HepG2 (cell line): ENCODE measurements around the gene PRMT5. TPM values are rescaled to one million over a fixed set of nuclear protein-coding genes. Genes with fewer than 3 reads are reported as not detected.
A peak's percentile ranks its signal among the peaks of the same experiment; 100 is the strongest.

Experiments used
- AGO2 ChIP-seq: fragments of 200-400 bp; formaldehyde crosslinking; optimal IDR thresholded peaks from 2 replicates; pipeline ENCODE3; 2017; ENCODE audit warnings: mild to moderate bottlenecking, low read depth, low read length, moderate library complexity
- CEBPB ChIP-seq: IDR thresholded peaks from 2 replicates; pipeline ENCODE4 v1.6.1; 2011; ENCODE audit warnings: low read depth, low read length, improper control_type of control experiment, borderline replicate concordance
- CENPX ChIP-seq: sonication (generic); formaldehyde crosslinking; IDR thresholded peaks from 2 replicates; pipeline ENCODE4 v1.9.0; 2021; ENCODE audit warnings: mild to moderate bottlenecking, missing genetic modification reagents, moderate library complexity
- CHCHD3 ChIP-seq: sonication (generic); formaldehyde crosslinking; IDR thresholded peaks from 2 replicates; pipeline ENCODE4 v1.8.0; 2022; ENCODE audit warnings: mild to moderate bottlenecking, missing genetic modification reagents, moderate library complexity
- ELF3 ChIP-seq: IDR thresholded peaks from 2 replicates; pipeline ENCODE4 v1.6.1; 2016; ENCODE audit warnings: missing genetic modification reagents, missing compliant biosample characterization
- FOXO1 ChIP-seq: sonication (generic); formaldehyde crosslinking; IDR thresholded peaks from 2 replicates; pipeline ENCODE4 v1.4.0; 2020; ENCODE audit warnings: missing genetic modification reagents
- HCFC1 ChIP-seq: fragments of 150-350 bp; IDR thresholded peaks from 2 replicates; pipeline ENCODE4 v1.6.1; 2014; ENCODE audit warnings: low read depth, low read length
- JUND ChIP-seq: sonication (generic); formaldehyde crosslinking; IDR thresholded peaks from 2 replicates; pipeline ENCODE4 v1.8.0; 2022; ENCODE audit warnings: mild to moderate bottlenecking, missing genetic modification reagents
- KLF11 ChIP-seq: IDR thresholded peaks from 2 replicates; pipeline ENCODE4 v1.6.1; 2016; ENCODE audit warnings: missing compliant biosample characterization
- ONECUT2 ChIP-seq: sonication (generic); formaldehyde crosslinking; IDR thresholded peaks from 2 replicates; pipeline ENCODE4 v1.4.0; 2020; ENCODE audit warnings: missing genetic modification reagents
- RCOR2 ChIP-seq: IDR thresholded peaks from 2 replicates; pipeline ENCODE4 v1.6.1; 2016; ENCODE audit warnings: missing biosample characterization, missing genetic modification reagents
- RNF2 ChIP-seq: fragments of 450-650 bp; conservative IDR thresholded peaks from 2 replicates; pipeline ENCODE4 v1.6.1; 2016; ENCODE audit warnings: low read depth
- RXRA ChIP-seq: sonication (generic); formaldehyde crosslinking; IDR thresholded peaks from 2 replicates; pipeline ENCODE4 v1.5.1; 2020; ENCODE audit warnings: missing genetic modification reagents
- SETDB1 ChIP-seq: sonication (generic); formaldehyde crosslinking; IDR thresholded peaks from 2 replicates; pipeline ENCODE4 v1.5.1; 2020; ENCODE audit warnings: missing genetic modification reagents, mild to moderate bottlenecking, borderline replicate concordance
- SIN3A ChIP-seq: IDR thresholded peaks from 2 replicates; pipeline ENCODE4 v1.6.1; 2011; ENCODE audit warnings: low read depth, mild to moderate bottlenecking, control low read depth, low read length, borderline replicate concordance
- ZBTB7B ChIP-seq: sonication (generic); formaldehyde crosslinking; IDR thresholded peaks from 2 replicates; pipeline ENCODE4 v1.4.0; 2020; ENCODE audit warnings: missing genetic modification reagents
- ZFP1 ChIP-seq: IDR thresholded peaks from 2 replicates; pipeline ENCODE4 v1.6.1; 2016
- ZNF282 ChIP-seq: fragments of 450-650 bp; IDR thresholded peaks from 2 replicates; pipeline ENCODE4 v1.6.1; 2018; ENCODE audit not compliant: partially characterized antibody
- ZNF598 ChIP-seq: sonication (generic); formaldehyde crosslinking; IDR thresholded peaks from 2 replicates; pipeline ENCODE4 v1.5.1; 2020; ENCODE audit warnings: mild to moderate bottlenecking, missing genetic modification reagents, borderline replicate concordance
- ZNF616 ChIP-seq: sonication (generic); formaldehyde crosslinking; IDR thresholded peaks from 2 replicates; pipeline ENCODE4 v1.5.0; 2020; ENCODE audit warnings: low read depth, mild to moderate bottlenecking, missing genetic modification reagents
- ZNF724P ChIP-seq: sonication (generic); formaldehyde crosslinking; IDR thresholded peaks from 2 replicates; pipeline ENCODE4 v1.8.0; 2022; ENCODE audit warnings: missing genetic modification reagents, borderline replicate concordance
- ZNF749 ChIP-seq: sonication (generic); formaldehyde crosslinking; IDR thresholded peaks from 2 replicates; pipeline ENCODE4 v1.8.0; 2022; ENCODE audit warnings: mild to moderate bottlenecking, missing genetic modification reagents, moderate library complexity, borderline replicate concordance
- ZNF75D ChIP-seq: sonication (generic); formaldehyde crosslinking; IDR thresholded peaks from 2 replicates; pipeline ENCODE4 v1.8.1; 2023; ENCODE audit warnings: missing genetic modification reagents, mild to moderate bottlenecking, borderline replicate concordance
- ZNF883 ChIP-seq: sonication (generic); formaldehyde crosslinking; IDR thresholded peaks from 2 replicates; pipeline ENCODE4 v1.5.1; 2020; ENCODE audit warnings: mild to moderate bottlenecking, missing genetic modification reagents; ENCODE audit errors: not compliant biosample characterization
- polyA plus RNA-seq, 8 experiments: library from polyadenylated mRNA; depleted of rRNA in 3 of 8; stranded (reverse) in 7 of 8; unstranded in 1 of 8; fragments of >200 nt; fragmentation: Illumina TruSeq in 4 of 8; extraction: Trizol in 4 of 8; gene quantifications; 2 replicates each; pipeline versions ENCODE4 v1.2.1 to v1.2.3, GENCODE V29; 2011 to 2016; ENCODE audit warnings: low read depth in 4 of 8, missing spikeins in 1 of 8, mixed read lengths in 1 of 8; ENCODE audit not compliant: insufficient read depth in 1 of 8
- total RNA-seq, 5 experiments: library from RNA; depleted of rRNA; stranded (reverse); fragments of >200 nt; fragmentation: Illumina TruSeq; extraction: Trizol; gene quantifications; 2 replicates each; pipeline ENCODE4 v1.2.3, GENCODE V29; 2016; ENCODE audit warnings: low read depth in 1 of 5
- TF ChIP-seq, protein P1 (sequence below): sonication (generic); formaldehyde crosslinking; IDR thresholded peaks from 2 replicates; pipeline ENCODE4 v1.5.1; 2020; ENCODE audit warnings: missing genetic modification reagents, mild to moderate bottlenecking, borderline replicate concordance
- TF ChIP-seq, protein P2 (sequence below): IDR thresholded peaks from 2 replicates; pipeline ENCODE4 v1.4.0; 2020; ENCODE audit warnings: mild to moderate bottlenecking, missing genetic modification reagents
- TF ChIP-seq, protein P3 (sequence below): IDR thresholded peaks from 2 replicates; pipeline ENCODE4 v1.6.1; 2016; ENCODE audit warnings: missing compliant biosample characterization, missing genetic modification reagents, borderline replicate concordance

PRMT5 gene
- total and polyA plus RNA-seq, 2 of the 13 experiments (the other 11 are each of a cell fraction or from before 2014, with no cell fraction given) = 210 to 354 TPM

DNA sequence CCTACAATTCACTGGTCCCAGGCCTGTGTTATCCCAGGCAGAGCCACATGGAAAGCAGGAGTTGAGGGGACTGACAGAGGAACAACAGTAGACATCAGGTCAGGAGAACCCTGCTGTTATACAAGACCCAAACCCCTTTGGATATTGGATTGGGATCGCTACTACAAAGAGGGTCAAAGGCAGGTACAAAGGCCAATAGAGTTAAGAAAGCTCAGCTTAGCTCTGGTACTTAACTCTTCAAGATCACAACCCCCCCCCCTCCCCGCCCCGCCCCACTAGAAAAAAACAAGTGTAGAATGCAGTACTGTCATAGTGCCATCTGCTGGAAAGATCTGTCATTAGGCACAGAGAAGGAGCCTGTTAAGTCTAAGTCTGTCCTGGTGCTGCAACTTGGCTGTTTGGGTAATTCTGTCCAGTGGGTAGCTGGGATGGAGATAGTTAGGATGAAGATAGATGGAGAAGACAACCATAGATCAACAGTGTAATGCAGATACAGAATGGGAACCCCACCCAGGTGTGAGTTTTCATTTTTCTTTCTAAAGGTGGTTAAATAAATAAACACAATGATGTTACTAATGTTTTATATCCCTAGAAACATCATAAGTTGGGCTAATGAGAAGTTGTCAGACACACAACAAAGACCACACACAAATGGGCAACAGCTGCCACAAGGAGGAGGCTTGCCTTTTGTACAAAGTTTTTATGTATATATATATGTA, 28.9 kb downstream of the PRMT5 start (continued):
- no peak for TF ChIP-seq ZNF883 (CRISPR knock-in tag)
- no peak for TF ChIP-seq JUND (CRISPR knock-in tag)
- TF ChIP-seq SIN3A = no peak
- TF ChIP-seq RXRA (CRISPR knock-in tag) = no peak
- TF ChIP-seq RCOR2 (CRISPR knock-in tag) = no peak
- peak; percentile 41; the same call in 1 of the 2 replicates for TF ChIP-seq ZNF724P (CRISPR knock-in tag)
- TF ChIP-seq FOXO1 (CRISPR knock-in tag) = no peak
- TF ChIP-seq ZFP1 = peak; percentile 18; the same call in 1 of the 2 replicates
- TF ChIP-seq SETDB1 (CRISPR knock-in tag) = no peak
- TF ChIP-seq, protein P1, sequence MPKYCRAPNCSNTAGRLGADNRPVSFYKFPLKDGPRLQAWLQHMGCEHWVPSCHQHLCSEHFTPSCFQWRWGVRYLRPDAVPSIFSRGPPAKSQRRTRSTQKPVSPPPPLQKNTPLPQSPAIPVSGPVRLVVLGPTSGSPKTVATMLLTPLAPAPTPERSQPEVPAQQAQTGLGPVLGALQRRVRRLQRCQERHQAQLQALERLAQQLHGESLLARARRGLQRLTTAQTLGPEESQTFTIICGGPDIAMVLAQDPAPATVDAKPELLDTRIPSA (CRISPR knock-in tag) = no peak
- TF ChIP-seq ZNF616 (CRISPR knock-in tag) = no peak
- TF ChIP-seq ZNF282 = no peak
- no peak for TF ChIP-seq CENPX (CRISPR knock-in tag)
- no peak for TF ChIP-seq CHCHD3 (CRISPR knock-in tag)
- TF ChIP-seq CEBPB = no peak
- no peak for TF ChIP-seq ONECUT2 (CRISPR knock-in tag)
- TF ChIP-seq ZNF749 = no peak
- TF ChIP-seq, protein P2, sequence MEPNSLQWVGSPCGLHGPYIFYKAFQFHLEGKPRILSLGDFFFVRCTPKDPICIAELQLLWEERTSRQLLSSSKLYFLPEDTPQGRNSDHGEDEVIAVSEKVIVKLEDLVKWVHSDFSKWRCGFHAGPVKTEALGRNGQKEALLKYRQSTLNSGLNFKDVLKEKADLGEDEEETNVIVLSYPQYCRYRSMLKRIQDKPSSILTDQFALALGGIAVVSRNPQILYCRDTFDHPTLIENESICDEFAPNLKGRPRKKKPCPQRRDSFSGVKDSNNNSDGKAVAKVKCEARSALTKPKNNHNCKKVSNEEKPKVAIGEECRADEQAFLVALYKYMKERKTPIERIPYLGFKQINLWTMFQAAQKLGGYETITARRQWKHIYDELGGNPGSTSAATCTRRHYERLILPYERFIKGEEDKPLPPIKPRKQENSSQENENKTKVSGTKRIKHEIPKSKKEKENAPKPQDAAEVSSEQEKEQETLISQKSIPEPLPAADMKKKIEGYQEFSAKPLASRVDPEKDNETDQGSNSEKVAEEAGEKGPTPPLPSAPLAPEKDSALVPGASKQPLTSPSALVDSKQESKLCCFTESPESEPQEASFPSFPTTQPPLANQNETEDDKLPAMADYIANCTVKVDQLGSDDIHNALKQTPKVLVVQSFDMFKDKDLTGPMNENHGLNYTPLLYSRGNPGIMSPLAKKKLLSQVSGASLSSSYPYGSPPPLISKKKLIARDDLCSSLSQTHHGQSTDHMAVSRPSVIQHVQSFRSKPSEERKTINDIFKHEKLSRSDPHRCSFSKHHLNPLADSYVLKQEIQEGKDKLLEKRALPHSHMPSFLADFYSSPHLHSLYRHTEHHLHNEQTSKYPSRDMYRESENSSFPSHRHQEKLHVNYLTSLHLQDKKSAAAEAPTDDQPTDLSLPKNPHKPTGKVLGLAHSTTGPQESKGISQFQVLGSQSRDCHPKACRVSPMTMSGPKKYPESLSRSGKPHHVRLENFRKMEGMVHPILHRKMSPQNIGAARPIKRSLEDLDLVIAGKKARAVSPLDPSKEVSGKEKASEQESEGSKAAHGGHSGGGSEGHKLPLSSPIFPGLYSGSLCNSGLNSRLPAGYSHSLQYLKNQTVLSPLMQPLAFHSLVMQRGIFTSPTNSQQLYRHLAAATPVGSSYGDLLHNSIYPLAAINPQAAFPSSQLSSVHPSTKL (CRISPR knock-in tag) = peak; percentile 50; the same call in 1 of the 2 replicates
- TF ChIP-seq KLF11 (CRISPR knock-in tag) = no peak
- TF ChIP-seq ZNF75D (CRISPR knock-in tag) = no peak
- TF ChIP-seq HCFC1 = 0 out of 2 replicates have a peak, but pooled peaks have one; percentile 4
- TF ChIP-seq RNF2 = no peak
- 0 out of 2 replicates have a peak, but pooled peaks have one; percentile 37 for TF ChIP-seq ZBTB7B (CRISPR knock-in tag)
- no peak for TF ChIP-seq ZNF598 (CRISPR knock-in tag)
- TF ChIP-seq ELF3 = 0 out of 2 replicates have a peak, but pooled peaks have one; percentile 13
- TF ChIP-seq, protein P3, sequence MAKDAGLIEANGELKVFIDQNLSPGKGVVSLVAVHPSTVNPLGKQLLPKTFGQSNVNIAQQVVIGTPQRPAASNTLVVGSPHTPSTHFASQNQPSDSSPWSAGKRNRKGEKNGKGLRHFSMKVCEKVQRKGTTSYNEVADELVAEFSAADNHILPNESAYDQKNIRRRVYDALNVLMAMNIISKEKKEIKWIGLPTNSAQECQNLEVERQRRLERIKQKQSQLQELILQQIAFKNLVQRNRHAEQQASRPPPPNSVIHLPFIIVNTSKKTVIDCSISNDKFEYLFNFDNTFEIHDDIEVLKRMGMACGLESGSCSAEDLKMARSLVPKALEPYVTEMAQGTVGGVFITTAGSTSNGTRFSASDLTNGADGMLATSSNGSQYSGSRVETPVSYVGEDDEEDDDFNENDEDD (CRISPR knock-in tag) = no peak
- TF ChIP-seq AGO2 = no peak
